Thyroid gland (tissue), 4 donors: ENCODE results near the gene DHX16.

Experiments used
- POLR2A ChIP-seq, 2 donors: fragments of 450-650 bp; IDR thresholded peaks; one replicate each; pipeline ENCODE4 v1.6.1; 2017; ENCODE audit warnings: antibody characterized with exemption in 2 of 2, mild to moderate bottlenecking in 2 of 2, moderate library complexity in 1 of 2
- TF ChIP-seq, protein P1 (sequence below), 6 experiments: fragments of 200-600 bp in 3 of 6; fragments of 450-650 bp in 3 of 6; sonication (generic) in 3 of 6; IDR thresholded peaks; one replicate each; pipeline ENCODE4 v1.5.1; 2016 to 2019; ENCODE audit warnings: antibody characterized with exemption in 6 of 6, mild to moderate bottlenecking in 2 of 6, inconsistent platforms in 1 of 6, moderate library complexity in 1 of 6

DNA sequence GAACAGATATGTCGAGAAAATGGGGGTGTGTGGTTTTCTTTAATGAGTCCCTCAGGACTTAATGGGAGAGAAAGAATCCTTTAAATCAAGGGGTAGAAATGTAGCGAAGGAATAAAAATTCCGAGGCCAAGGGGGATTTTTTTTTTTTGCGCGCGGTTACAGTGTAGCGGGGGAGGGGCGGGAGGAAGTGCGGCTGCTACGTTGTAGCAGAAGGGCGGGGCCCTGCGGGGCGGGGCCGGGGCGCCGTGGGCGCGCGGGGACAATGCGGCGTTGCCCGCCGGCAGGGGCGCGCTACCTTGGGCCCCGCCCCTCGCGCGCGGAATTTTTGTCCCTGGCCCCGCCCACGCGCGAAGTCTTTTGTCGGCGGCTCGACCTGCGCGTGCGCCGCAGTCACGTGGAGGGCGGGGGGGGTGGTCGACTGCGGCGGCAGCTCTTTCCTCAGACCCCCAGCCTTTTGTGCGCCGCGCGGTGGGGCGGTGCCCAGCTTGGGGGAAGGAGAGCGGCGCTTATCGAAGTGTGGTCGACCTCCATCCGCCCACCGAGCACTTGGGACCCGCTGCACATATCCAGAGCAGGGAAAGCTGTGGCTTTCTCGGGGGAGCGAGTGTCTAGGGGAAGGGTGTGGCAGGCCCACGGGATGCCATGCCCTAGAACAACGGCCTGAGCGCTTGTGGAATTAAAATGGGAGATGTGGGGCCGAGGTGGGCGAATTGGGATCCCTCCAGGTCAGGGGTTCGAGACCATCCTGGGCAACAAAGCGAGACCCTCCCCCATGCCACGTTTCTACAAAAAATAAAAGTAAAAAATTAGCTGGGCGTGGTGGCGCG lies 48.6 kb upstream of the DHX16 start:
- TF ChIP-seq, protein P1, sequence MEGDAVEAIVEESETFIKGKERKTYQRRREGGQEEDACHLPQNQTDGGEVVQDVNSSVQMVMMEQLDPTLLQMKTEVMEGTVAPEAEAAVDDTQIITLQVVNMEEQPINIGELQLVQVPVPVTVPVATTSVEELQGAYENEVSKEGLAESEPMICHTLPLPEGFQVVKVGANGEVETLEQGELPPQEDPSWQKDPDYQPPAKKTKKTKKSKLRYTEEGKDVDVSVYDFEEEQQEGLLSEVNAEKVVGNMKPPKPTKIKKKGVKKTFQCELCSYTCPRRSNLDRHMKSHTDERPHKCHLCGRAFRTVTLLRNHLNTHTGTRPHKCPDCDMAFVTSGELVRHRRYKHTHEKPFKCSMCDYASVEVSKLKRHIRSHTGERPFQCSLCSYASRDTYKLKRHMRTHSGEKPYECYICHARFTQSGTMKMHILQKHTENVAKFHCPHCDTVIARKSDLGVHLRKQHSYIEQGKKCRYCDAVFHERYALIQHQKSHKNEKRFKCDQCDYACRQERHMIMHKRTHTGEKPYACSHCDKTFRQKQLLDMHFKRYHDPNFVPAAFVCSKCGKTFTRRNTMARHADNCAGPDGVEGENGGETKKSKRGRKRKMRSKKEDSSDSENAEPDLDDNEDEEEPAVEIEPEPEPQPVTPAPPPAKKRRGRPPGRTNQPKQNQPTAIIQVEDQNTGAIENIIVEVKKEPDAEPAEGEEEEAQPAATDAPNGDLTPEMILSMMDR (IDR thresholded peaks at IDR 0.05): peak in 3 of 6 experiments; percentile 50 to 58 (median 56)
- peak in 1 of 2 donors; percentile 68 for TF ChIP-seq POLR2A (IDR thresholded peaks at IDR 0.05)
